ENCODE data around the gene BARHL1.

GRCh38 chr9:132564526-132564925 is 17.9 kb upstream of the BARHL1 start:
- TF ChIP-seq TCF7L2 (IDR thresholded peaks at IDR 0.05; ENCODE audit: borderline replicate concordance, extremely low read depth, insufficient read depth, insufficient read length) (no peak), POLR2A (IDR thresholded peaks at IDR 0.05; ENCODE audit: borderline replicate concordance, extremely low read depth, insufficient read depth, insufficient read length) (no peak)

Data from HCT116 (cell line).